CD4-positive, alpha-beta T cell treated with Interleukin-15 for 1 hour (primary cell): Measurements from ENCODE around the gene NIPAL4.

Source experiments
- DNase-seq: peaks from one replicate; pipeline ENCODE4 v3.0.0-alpha.2; 2020

Gene NIPAL4

DNA sequence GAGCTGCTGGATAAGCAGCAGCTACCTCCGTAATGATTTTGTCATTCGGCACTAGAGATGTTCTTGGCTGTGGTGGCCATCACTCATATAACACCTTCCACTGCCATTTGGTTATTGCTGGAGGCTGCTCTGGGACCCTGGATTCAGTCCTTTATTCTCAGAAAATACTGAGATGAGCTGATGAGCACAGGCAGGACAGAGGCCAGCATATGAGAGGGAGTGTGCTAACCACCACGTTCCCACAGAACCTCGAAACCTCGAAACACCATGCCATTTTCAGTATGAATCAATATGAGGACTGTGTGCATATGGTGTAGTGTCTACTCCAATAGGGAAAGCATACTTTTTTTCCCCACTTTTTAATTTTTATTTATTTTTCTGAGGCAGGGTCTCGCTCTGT lies 59.0 kb downstream of the NIPAL4 start:
- no peak for DNase-seq

DNA sequence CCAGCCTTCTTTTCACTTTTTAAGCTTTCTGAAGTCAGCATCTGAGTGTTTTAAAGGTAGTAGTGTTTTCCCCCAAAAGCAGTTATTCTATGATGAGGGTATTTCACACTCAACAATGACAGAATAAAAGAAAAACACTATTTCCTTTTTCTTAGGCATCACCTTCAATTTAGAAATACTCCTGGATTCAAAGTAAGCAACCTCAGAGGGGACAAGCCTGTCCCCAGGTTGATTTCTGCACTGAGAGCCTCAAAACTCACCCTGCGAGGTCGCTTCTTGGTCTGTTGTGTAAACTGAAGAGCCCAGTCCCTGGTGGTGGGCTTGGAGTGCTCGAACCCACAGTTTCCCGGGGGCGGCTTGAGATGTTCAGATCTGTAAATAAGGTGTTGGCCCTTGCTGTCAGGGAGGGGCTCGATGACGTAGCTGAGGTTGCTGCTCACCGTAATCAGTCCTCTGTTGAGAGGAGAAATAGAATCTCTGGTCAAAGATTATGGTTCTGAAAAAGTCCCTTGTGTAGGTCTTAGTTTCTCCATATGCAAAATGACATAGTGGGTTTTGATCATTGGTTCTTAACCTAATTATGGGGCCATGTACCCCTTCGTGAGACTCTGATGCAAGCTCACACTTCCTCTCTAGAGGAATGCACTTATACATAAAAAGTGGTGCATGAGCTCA lies 59.7 kb downstream of the NIPAL4 start:
- no peak for DNase-seq

DNA sequence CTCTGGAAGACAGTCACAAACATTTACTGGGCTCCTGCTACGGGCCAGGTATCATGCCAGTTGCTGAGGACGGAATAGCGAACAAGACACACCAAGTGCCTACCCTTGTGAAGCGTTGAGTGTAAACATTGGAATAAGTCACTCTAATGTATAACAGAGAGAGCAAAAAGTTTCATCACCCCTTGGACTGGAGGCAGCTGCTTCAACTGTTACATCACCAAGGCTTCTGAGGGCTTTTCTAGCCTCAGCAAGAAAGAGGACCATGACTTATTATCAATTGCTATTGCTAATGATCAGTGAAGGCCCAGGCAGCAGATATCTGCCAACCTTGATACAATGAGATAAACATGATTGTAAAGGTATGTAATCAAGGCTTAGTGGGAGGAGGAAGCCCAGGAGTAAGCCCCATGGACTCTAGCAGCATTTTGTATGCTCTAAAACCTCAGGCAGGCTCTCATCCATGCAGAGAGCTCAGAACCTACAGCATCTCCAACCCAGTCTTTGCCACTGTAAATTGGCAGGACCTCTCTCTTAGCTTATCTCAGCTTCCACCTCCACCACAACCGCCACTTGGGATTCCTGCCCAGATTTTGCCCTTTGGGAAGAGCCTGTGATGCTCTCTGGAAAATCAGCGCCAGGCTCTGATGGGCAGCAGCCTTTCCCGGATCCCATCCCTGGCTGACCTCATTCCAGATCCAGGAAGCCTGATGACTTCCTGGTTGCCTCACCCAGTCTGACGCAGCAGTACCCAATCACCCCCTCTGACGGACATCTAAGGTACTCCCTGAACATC lies 61.1 kb downstream of the NIPAL4 start:
- DNase-seq, result no peak

DNA sequence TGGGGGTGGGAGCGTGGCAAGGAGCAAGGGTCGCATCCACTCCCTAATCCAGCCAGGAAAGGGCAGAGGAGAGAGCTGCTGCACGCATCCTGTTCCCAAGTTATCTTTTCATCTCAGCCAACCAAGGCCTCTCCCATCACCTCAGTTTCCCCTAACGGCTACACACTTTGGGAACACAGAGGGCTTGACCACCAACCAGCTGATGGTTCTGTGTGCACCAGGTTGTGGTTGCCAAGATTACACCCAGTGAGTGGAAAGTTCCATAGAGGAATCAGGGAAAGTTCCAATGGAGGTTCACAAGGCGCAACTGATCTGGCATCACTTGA lies 61.7 kb downstream of the NIPAL4 start:
- DNase-seq, result no peak

DNA sequence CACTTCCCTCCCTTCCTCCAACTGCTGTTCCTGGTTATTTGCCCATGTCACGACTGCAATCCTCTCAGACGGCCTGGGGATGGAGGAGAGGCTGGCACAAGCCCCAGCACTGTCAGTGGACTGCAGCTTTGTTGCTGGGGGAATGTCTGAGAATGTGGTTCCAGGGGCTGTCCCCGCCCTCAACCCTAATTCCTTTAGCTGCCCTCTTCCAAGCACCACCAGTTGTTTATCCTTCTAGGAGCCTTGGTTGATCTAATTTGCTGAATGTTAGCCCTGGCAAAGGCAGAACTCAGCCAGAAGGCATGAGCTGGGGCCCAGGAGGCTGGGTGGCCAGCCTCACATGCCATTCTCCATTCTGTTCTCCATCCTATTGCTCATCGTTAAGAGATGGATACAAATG lies 64.0 kb downstream of the NIPAL4 start:
- no peak for DNase-seq
